ENCODE data around the gene WHRN. TPM values are rescaled to one million over a fixed set of nuclear protein-coding genes. Genes with fewer than 3 reads are reported as not detected.

WHRN gene
- total RNA-seq, 1 donor from 2014 or later, result 6.2 TPM

- intact Hi-C loops (cut with DNase I), result no loop called here
- H3K4me3 ChIP-seq, result no peak overlapping the region
- no peak for ATAC-seq
- DNase-seq, result no peak
- H3K4me1 ChIP-seq, result peaks cover 32% of the 10 kb centered on the region
- H3K36me3 ChIP-seq, result peaks cover 86% of the 10 kb centered on the region
- no peaks in the 10 kb centered on the region for H3K9me3 ChIP-seq
- H3K27ac ChIP-seq, result no peak overlapping the region
- H3K27me3 ChIP-seq (ENCODE audit: low read depth), result no peaks in the 10 kb centered on the region
- no peak for TF ChIP-seq CTCF (IDR thresholded peaks at IDR 0.05)
Measured at GRCh38 chr9:114362394-114362793, 142.9 kb downstream of the WHRN start.

GRCh38 chr9:114361542-114361941 lies 143.7 kb downstream of the WHRN start:
- Histone ChIP-seq H3K4me1 (peaks cover 23% of the 10 kb centered on the region), H3K36me3 (peaks cover 89% of the 10 kb centered on the region), H3K9me3 (no peaks in the 10 kb centered on the region), H3K27me3 (ENCODE audit: low read depth) (no peaks in the 10 kb centered on the region), H3K4me3 (no peak overlapping the region), H3K27ac (no peak overlapping the region)
- intact Hi-C loops (cut with DNase I), result no loop called here
- DNase-seq (no peak), ATAC-seq (no peak)
- no peak for TF ChIP-seq CTCF (IDR thresholded peaks at IDR 0.05)

GRCh38 chr9:114359801-114360200 lies 145.5 kb downstream of the WHRN start:
- TF ChIP-seq CTCF (IDR thresholded peaks at IDR 0.05), result no peak
- Histone ChIP-seq H3K36me3 (peaks cover 100% of the 10 kb centered on the region), H3K27me3 (ENCODE audit: low read depth) (no peaks in the 10 kb centered on the region), H3K9me3 (no peaks in the 10 kb centered on the region), H3K27ac (no peak overlapping the region), H3K4me1 (peaks cover 6% of the 10 kb centered on the region), H3K4me3 (no peak overlapping the region)
- ATAC-seq (no peak), DNase-seq (no peak)
- intact Hi-C loops (cut with DNase I), result no loop called here

- no peak for TF ChIP-seq CTCF (IDR thresholded peaks at IDR 0.05)
- no peak overlapping the region for H3K4me3 ChIP-seq
- no peaks in the 10 kb centered on the region for H3K27me3 ChIP-seq (ENCODE audit: low read depth)
- H3K4me1 ChIP-seq, result no peaks in the 10 kb centered on the region
- peak in 1 of 2 donors; percentile 5 for ATAC-seq
- H3K9me3 ChIP-seq, result no peaks in the 10 kb centered on the region
- no peak overlapping the region for H3K27ac ChIP-seq
- no peak for DNase-seq
- H3K36me3 ChIP-seq, result peaks cover 93% of the 10 kb centered on the region
- intact Hi-C loops (cut with DNase I), result no loop called here
Measured at GRCh38 chr9:114357911-114358328, 147.4 kb downstream of the WHRN start.

GRCh38 chr9:114357360-114357759 lies 147.9 kb downstream of the WHRN start:
- no peak overlapping the region for H3K4me3 ChIP-seq
- H3K4me1 ChIP-seq, result no peaks in the 10 kb centered on the region
- no peak for DNase-seq
- ATAC-seq, result no peak
- H3K27me3 ChIP-seq (ENCODE audit: low read depth), result no peaks in the 10 kb centered on the region
- H3K9me3 ChIP-seq, result no peaks in the 10 kb centered on the region
- peaks cover 93% of the 10 kb centered on the region for H3K36me3 ChIP-seq
- intact Hi-C loops (cut with DNase I), result no loop called here
- no peak for TF ChIP-seq CTCF (IDR thresholded peaks at IDR 0.05)
- H3K27ac ChIP-seq, result no peak overlapping the region

GRCh38 chr9:114356792-114357191 lies 148.5 kb downstream of the WHRN start:
- H3K27ac ChIP-seq, result no peak overlapping the region
- no peak for DNase-seq
- H3K4me3 ChIP-seq, result no peak overlapping the region
- peaks cover 93% of the 10 kb centered on the region for H3K36me3 ChIP-seq
- no peaks in the 10 kb centered on the region for H3K4me1 ChIP-seq
- no peaks in the 10 kb centered on the region for H3K9me3 ChIP-seq
- H3K27me3 ChIP-seq (ENCODE audit: low read depth), result no peaks in the 10 kb centered on the region
- no peak for ATAC-seq
- no peak for TF ChIP-seq CTCF (IDR thresholded peaks at IDR 0.05)
- intact Hi-C loops (cut with DNase I), result no loop called here
